ENCODE measurements around the gene HTR1B.

The HTR1B gene

DNA sequence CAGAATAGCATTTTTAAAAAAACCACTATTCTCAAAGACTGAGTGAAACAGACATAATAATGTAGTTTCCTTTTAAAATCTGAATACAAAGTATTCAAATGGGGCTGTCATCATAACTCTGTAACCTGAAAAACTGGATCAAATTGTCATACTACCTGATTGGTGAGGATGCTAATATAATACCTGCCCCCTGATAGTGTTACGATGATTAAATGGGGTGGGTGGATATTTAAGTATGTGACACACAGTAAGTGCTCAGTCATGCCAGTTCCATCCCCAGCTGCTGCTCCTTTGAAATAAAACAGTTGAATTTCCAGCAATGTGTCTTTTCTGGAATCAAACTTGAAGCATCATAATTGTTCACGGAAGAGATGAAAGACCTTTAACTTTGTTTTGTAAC lies 8.9 kb downstream of the HTR1B start:
- H3K27ac ChIP-seq (ENCODE audit: low read length), result no peak overlapping the region
- no peaks in the 10 kb centered on the region for H3K27me3 ChIP-seq (ENCODE audit: insufficient read depth, low read length)
- H3K4me3 ChIP-seq (ENCODE audit: low read length), result no peak overlapping the region
- H3K9ac ChIP-seq (ENCODE audit: low read depth, low read length), result no peak overlapping the region
- peaks cover 23% of the 10 kb centered on the region for H3K4me1 ChIP-seq (ENCODE audit: insufficient read depth, low read length)
- H3K9me3 ChIP-seq (ENCODE audit: insufficient read depth, low read depth, low read length), result no peaks in the 10 kb centered on the region
- H3K36me3 ChIP-seq (ENCODE audit: insufficient read depth, low read depth, low read length), result no peaks in the 10 kb centered on the region

DNA sequence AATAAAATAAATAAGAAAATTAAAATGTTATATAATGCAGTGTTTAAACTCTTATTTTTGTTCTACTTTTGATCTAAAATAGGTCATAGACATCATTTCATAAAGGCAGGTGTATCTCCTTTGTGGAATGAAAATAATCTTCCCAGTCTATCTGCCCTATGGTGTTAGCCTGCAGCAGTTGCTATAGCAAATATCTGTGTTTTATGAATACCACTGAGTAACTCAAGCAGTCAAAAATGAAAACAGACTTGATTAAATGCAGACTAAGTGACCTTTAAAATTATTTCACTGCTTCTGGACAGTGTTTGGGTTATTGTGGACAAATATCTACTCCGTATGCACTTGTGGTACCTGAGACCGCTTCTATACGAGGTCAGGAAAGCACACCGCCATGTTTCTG lies 11.8 kb downstream of the HTR1B start:
- H3K36me3 ChIP-seq (ENCODE audit: insufficient read depth, low read depth, low read length), result no peaks in the 10 kb centered on the region
- no peaks in the 10 kb centered on the region for H3K27me3 ChIP-seq (ENCODE audit: insufficient read depth, low read length)
- H3K27ac ChIP-seq (ENCODE audit: low read length), result no peak overlapping the region
- no peak overlapping the region for H3K4me3 ChIP-seq (ENCODE audit: low read length)
- no peak overlapping the region for H3K9ac ChIP-seq (ENCODE audit: low read depth, low read length)
- H3K4me1 ChIP-seq (ENCODE audit: insufficient read depth, low read length), result peaks cover 20% of the 10 kb centered on the region
- no peaks in the 10 kb centered on the region for H3K9me3 ChIP-seq (ENCODE audit: insufficient read depth, low read depth, low read length)

DNA sequence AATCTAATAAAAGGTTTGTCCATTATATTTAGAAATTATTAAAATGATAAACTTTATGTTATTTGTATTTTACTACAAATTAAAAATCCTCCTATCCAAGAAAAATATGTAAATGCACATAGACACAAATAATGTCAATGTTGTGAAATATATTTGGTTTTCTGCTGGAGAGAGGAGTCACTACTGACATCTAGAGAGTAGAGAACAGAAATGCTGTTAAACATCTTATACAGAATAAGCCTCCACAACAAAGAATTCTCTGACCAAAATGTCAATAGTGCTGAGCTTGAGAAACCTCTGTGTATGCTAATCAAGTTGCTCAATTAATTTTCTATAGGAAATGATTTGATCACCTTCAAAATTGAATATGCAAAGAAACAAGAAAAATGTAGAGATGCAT lies 12.4 kb downstream of the HTR1B start:
- Histone ChIP-seq H3K9me3 (ENCODE audit: insufficient read depth, low read depth, low read length) (no peaks in the 10 kb centered on the region), H3K27me3 (ENCODE audit: insufficient read depth, low read length) (no peaks in the 10 kb centered on the region), H3K4me1 (ENCODE audit: insufficient read depth, low read length) (peaks cover 15% of the 10 kb centered on the region), H3K27ac (ENCODE audit: low read length) (no peak overlapping the region), H3K4me3 (ENCODE audit: low read length) (no peak overlapping the region), H3K36me3 (ENCODE audit: insufficient read depth, low read depth, low read length) (no peaks in the 10 kb centered on the region), H3K9ac (ENCODE audit: low read depth, low read length) (no peak overlapping the region)

DNA sequence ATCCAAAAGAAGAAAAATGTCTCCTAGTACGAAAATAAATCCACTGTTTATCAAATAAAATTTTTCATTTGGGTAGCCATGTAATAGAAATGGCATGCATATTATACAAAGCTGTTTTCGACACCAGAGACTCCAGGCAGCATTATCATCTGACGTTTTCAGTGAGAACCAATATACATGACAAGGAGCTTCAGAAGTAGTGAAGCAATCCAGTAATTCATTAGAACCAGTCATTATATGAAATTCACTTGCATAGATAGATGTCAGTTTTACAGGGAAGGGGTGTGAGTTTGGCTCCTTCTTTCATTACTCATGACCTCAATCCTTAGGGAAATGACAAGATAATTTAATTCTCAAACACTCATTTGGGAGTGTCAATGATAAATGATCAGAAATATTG lies 14.7 kb downstream of the HTR1B start:
- H3K9me3 ChIP-seq (ENCODE audit: insufficient read depth, low read depth, low read length), result no peaks in the 10 kb centered on the region
- H3K27me3 ChIP-seq (ENCODE audit: insufficient read depth, low read length), result no peaks in the 10 kb centered on the region
- H3K9ac ChIP-seq (ENCODE audit: low read depth, low read length), result no peak overlapping the region
- H3K36me3 ChIP-seq (ENCODE audit: insufficient read depth, low read depth, low read length), result no peaks in the 10 kb centered on the region
- no peak overlapping the region for H3K4me3 ChIP-seq (ENCODE audit: low read length)
- H3K4me1 ChIP-seq (ENCODE audit: insufficient read depth, low read length), result no peaks in the 10 kb centered on the region
- H3K27ac ChIP-seq (ENCODE audit: low read length), result no peak overlapping the region

DNA sequence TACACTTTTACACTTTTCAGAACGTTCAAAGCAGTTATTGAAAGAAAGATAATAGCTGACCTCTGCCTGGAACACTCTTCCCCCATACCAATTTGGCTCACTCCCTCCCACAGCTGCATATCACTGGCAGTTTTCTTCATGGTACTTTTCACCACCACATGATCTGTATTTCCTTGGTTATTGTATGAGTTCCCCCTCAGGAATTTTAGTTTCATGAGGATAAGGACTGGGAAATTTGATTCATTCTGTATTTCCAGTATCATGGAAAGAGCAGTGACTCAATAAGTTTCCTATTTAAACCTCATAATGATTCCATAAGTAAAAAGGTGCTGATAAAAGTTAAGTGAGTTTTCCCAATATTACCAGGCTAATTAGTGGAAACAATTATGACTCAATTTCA lies 16.0 kb downstream of the HTR1B start:
- Histone ChIP-seq H3K4me1 (ENCODE audit: insufficient read depth, low read length) (no peaks in the 10 kb centered on the region), H3K27me3 (ENCODE audit: insufficient read depth, low read length) (no peaks in the 10 kb centered on the region), H3K36me3 (ENCODE audit: insufficient read depth, low read depth, low read length) (no peaks in the 10 kb centered on the region), H3K9ac (ENCODE audit: low read depth, low read length) (no peak overlapping the region), H3K9me3 (ENCODE audit: insufficient read depth, low read depth, low read length) (no peaks in the 10 kb centered on the region), H3K4me3 (ENCODE audit: low read length) (no peak overlapping the region), H3K27ac (ENCODE audit: low read length) (no peak overlapping the region)

DNA sequence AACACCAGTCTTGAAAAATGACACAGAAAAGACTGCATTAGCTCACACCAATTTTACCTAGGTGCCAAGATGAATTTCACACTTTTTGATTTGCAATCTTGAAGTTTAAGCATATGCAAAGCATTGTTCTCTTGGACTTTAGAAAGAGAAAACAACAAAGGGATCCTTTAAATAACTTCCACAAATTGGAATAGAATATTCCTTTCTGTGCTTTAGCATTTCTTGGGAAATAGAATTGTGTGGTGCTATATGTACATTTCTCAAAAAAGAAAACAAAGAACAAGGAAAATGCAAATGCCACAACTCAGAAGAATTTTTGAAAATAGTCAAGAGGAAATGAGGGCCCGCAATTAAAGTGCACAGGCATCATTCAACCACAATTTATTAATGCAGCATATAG lies 17.0 kb downstream of the HTR1B start:
- H3K4me3 ChIP-seq (ENCODE audit: low read length), result no peak overlapping the region
- H3K4me1 ChIP-seq (ENCODE audit: insufficient read depth, low read length), result no peaks in the 10 kb centered on the region
- no peaks in the 10 kb centered on the region for H3K9me3 ChIP-seq (ENCODE audit: insufficient read depth, low read depth, low read length)
- H3K27me3 ChIP-seq (ENCODE audit: insufficient read depth, low read length), result no peaks in the 10 kb centered on the region
- no peaks in the 10 kb centered on the region for H3K36me3 ChIP-seq (ENCODE audit: insufficient read depth, low read depth, low read length)
- no peak overlapping the region for H3K27ac ChIP-seq (ENCODE audit: low read length)
- no peak overlapping the region for H3K9ac ChIP-seq (ENCODE audit: low read depth, low read length)

DNA sequence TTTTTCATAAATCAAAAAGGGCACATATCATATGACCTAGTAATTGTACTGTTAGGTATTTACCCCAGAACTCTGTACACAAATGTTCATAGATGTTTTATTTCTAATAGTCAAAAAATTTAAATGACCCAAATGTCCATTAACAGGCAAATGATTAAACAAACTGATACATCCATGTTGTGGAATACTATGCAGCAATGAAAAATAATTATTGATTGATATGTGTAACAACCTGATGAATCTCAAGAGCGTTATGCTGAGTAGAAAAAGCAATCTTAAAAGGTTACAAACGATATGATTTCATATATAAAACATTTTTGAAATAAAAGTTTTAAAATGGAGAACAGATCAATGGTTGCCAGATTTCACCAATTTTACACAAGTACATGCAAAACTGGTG lies 18.1 kb downstream of the HTR1B start:
- H3K4me3 ChIP-seq (ENCODE audit: low read length), result no peak overlapping the region
- no peaks in the 10 kb centered on the region for H3K36me3 ChIP-seq (ENCODE audit: insufficient read depth, low read depth, low read length)
- no peak overlapping the region for H3K9ac ChIP-seq (ENCODE audit: low read depth, low read length)
- H3K27me3 ChIP-seq (ENCODE audit: insufficient read depth, low read length), result no peaks in the 10 kb centered on the region
- H3K9me3 ChIP-seq (ENCODE audit: insufficient read depth, low read depth, low read length), result no peaks in the 10 kb centered on the region
- H3K27ac ChIP-seq (ENCODE audit: low read length), result no peak overlapping the region
- no peaks in the 10 kb centered on the region for H3K4me1 ChIP-seq (ENCODE audit: insufficient read depth, low read length)

DNA sequence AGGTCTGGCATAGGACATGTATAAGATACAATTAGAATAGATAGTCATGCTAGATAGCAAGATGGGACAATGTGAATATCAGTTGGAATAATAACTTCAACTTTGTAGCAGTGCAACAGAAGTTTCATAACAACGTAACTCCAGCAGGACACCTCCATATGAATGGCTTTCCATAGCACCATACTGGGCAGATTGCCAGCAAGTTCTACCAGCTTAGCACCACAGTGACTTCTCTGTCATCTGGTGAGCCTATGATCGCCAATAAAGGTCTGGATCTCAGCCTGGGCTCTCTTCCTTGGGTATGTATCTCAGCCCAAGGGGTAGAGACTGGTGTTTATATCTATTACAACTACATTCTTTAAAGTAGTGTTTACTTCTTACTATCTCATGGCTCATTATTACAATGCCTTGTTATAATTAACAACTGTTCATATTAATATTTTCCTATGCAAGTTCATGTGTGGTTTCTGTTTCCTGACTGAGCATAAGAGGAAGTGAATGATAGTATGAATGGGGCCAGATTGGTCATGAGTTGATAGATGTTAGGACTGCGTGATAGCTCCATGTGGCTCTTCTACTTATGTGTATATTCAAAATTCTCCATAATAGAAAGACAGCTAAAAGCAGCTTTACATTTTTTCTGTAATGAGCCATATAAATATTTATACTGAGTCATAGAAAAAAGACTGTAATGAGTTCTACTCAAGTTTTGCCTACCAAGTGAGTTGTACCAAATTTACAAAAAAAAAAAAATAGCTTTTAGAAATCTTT lies 22.9 kb downstream of the HTR1B start:
- H3K9ac ChIP-seq (ENCODE audit: low read depth, low read length), result no peak overlapping the region

DNA sequence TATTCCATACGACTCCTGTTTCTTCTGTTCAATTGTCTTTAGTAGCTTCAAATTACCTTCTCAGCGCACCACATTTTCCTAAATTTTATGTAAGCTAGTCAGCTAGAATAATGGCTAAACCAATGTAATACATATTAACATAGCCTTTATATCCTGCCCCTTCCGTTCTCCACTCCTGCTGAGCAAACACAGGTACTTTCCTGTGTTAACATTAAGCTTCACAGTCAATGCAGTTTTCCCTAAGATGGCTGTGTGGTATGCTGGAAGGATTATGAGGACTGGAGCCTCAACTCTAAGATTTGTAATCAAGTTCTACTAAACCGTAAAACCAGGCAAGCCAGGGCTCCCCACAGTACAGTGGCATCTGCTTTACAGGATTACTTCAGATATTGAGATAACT lies 29.4 kb downstream of the HTR1B start:
- no peaks in the 10 kb centered on the region for H3K9me3 ChIP-seq (ENCODE audit: insufficient read depth, low read depth, low read length)
- H3K9ac ChIP-seq (ENCODE audit: low read depth, low read length), result no peak overlapping the region
- no peaks in the 10 kb centered on the region for H3K27me3 ChIP-seq (ENCODE audit: insufficient read depth, low read length)
- peaks cover 5% of the 10 kb centered on the region; the same call in 1 of the 2 replicates for H3K4me1 ChIP-seq (ENCODE audit: insufficient read depth, low read length)
- H3K4me3 ChIP-seq (ENCODE audit: low read length), result no peak overlapping the region
- H3K27ac ChIP-seq (ENCODE audit: low read length), result no peak overlapping the region
- H3K36me3 ChIP-seq (ENCODE audit: insufficient read depth, low read depth, low read length), result no peaks in the 10 kb centered on the region

More for the DNA sequence above, 22.9 kb downstream of the HTR1B start:
- no peaks in the 10 kb centered on the region for H3K9me3 ChIP-seq (ENCODE audit: insufficient read depth, low read depth, low read length)
- H3K36me3 ChIP-seq (ENCODE audit: insufficient read depth, low read depth, low read length), result no peaks in the 10 kb centered on the region
- H3K27me3 ChIP-seq (ENCODE audit: insufficient read depth, low read length), result no peaks in the 10 kb centered on the region
- H3K27ac ChIP-seq (ENCODE audit: low read length), result no peak overlapping the region
- H3K4me3 ChIP-seq (ENCODE audit: low read length), result no peak overlapping the region
- no peaks in the 10 kb centered on the region for H3K4me1 ChIP-seq (ENCODE audit: insufficient read depth, low read length)

DNA sequence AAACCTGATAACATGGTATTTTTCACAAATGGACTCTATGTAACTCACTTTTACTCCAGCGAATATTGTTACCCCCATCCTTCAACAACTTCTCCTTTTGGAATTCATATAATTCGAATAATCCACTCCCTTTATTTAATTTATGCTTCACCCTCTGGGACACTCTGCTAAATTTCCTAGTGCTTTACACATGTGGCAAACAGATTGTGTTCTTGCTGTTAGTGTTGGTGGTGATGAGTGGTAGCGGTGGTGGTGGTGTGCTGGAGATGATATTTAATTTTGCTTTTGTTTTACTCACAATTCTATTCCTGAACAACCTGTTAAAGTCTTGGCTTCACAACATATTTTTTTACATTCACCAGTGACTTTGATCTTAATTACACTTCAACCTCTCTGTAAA lies 32.8 kb downstream of the HTR1B start:
- Histone ChIP-seq H3K4me1 (ENCODE audit: insufficient read depth, low read length) (peaks cover 5% of the 10 kb centered on the region; the same call in 1 of the 2 replicates), H3K27ac (ENCODE audit: low read length) (no peak overlapping the region), H3K4me3 (ENCODE audit: low read length) (no peak overlapping the region), H3K36me3 (ENCODE audit: insufficient read depth, low read depth, low read length) (no peaks in the 10 kb centered on the region), H3K9ac (ENCODE audit: low read depth, low read length) (no peak overlapping the region), H3K27me3 (ENCODE audit: insufficient read depth, low read length) (no peaks in the 10 kb centered on the region), H3K9me3 (ENCODE audit: insufficient read depth, low read depth, low read length) (no peaks in the 10 kb centered on the region)

DNA sequence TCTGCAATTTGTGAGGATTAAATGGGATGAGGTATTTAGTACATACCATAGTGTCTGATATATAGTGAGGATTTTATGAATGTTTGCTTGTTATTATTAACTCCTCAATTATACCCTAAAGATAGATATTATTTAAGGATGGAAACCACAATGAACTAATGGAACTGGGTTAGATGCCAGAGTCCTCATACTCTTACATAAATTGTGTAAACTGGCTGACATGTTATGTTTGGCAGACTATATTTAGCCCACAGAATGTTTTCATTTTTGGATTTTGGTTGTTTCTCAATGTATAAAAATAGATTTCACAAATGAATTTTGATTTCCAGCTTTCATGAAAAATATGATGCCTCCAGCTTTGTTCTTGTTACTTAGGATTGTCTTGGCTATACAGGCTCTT lies 37.6 kb downstream of the HTR1B start:
- Histone ChIP-seq H3K4me3 (ENCODE audit: low read length) (no peak overlapping the region), H3K4me1 (ENCODE audit: insufficient read depth, low read length) (no peaks in the 10 kb centered on the region), H3K9me3 (ENCODE audit: insufficient read depth, low read depth, low read length) (no peaks in the 10 kb centered on the region), H3K27me3 (ENCODE audit: insufficient read depth, low read length) (no peaks in the 10 kb centered on the region), H3K9ac (ENCODE audit: low read depth, low read length) (no peak overlapping the region), H3K36me3 (ENCODE audit: insufficient read depth, low read depth, low read length) (no peaks in the 10 kb centered on the region), H3K27ac (ENCODE audit: low read length) (no peak overlapping the region)

DNA sequence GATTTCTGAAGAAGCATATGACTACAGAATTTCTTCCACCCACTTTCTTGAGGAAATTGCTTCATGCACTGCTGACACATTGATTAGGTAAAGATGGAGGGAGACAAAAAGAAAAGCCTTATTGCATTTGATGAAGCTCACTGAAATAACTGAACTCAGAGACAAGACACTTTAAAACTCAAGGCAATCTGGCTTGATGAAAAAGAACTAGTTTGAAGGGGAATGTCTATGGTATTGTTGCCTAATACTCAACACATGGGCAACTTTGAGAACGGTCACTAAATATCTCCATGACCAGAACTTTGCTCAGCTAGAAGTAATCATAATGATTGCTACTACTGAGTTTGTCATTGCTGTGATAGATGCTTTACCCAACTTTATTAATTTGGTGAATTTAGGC lies 38.1 kb downstream of the HTR1B start:
- Histone ChIP-seq H3K9ac (ENCODE audit: low read depth, low read length) (no peak overlapping the region), H3K27me3 (ENCODE audit: insufficient read depth, low read length) (no peaks in the 10 kb centered on the region)

More for the DNA sequence above, 38.1 kb downstream of the HTR1B start:
- no peak overlapping the region for H3K4me3 ChIP-seq (ENCODE audit: low read length)
- no peak overlapping the region for H3K27ac ChIP-seq (ENCODE audit: low read length)
- H3K4me1 ChIP-seq (ENCODE audit: insufficient read depth, low read length), result no peaks in the 10 kb centered on the region
- no peaks in the 10 kb centered on the region for H3K9me3 ChIP-seq (ENCODE audit: insufficient read depth, low read depth, low read length)
- no peaks in the 10 kb centered on the region for H3K36me3 ChIP-seq (ENCODE audit: insufficient read depth, low read depth, low read length)
